GM12873 (cell line): ENCODE results near the gene PCDH8.

Source experiments
- TF ChIP-seq, protein P1 (sequence below): IDR thresholded peaks from 2 replicates; pipeline ENCODE4 v1.5.1; 2012; ENCODE audit warnings: low read depth, mild to moderate bottlenecking, moderate library complexity, low read length, control low read depth; ENCODE audit not compliant: insufficient read depth; ENCODE audit errors: missing control alignments

The PCDH8 gene

GRCh38 chr13:52884429-52885010 lies 36.1 kb upstream of the PCDH8 start:
- TF ChIP-seq, protein P1, sequence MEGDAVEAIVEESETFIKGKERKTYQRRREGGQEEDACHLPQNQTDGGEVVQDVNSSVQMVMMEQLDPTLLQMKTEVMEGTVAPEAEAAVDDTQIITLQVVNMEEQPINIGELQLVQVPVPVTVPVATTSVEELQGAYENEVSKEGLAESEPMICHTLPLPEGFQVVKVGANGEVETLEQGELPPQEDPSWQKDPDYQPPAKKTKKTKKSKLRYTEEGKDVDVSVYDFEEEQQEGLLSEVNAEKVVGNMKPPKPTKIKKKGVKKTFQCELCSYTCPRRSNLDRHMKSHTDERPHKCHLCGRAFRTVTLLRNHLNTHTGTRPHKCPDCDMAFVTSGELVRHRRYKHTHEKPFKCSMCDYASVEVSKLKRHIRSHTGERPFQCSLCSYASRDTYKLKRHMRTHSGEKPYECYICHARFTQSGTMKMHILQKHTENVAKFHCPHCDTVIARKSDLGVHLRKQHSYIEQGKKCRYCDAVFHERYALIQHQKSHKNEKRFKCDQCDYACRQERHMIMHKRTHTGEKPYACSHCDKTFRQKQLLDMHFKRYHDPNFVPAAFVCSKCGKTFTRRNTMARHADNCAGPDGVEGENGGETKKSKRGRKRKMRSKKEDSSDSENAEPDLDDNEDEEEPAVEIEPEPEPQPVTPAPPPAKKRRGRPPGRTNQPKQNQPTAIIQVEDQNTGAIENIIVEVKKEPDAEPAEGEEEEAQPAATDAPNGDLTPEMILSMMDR = no peak

- TF ChIP-seq, protein P1 = no peak
Observed at GRCh38 chr13:52882785-52883184, 34.3 kb upstream of the PCDH8 start.

- TF ChIP-seq, protein P1 = no peak
Observed at GRCh38 chr13:52879950-52880741, 31.7 kb upstream of the PCDH8 start.

DNA sequence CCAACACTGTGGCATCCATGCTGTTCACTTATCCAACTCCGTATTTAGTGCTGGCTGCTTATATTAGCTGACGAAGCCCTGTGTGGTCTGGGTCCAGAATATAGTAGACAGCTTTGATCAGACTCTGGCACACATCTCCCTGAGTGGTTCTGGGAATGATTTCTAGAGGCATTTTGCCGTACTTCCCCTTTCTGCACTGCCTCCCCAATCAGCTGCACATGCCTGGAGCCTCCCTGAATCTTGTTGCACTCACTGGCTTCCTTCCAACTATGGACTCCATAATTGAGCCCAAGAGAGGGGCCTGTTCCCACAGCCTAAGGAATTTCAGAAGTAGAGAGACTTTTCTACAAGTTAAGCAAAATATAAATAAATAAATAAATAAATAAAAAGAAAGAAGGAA lies 30.4 kb upstream of the PCDH8 start:
- TF ChIP-seq, protein P1 = no peak

- TF ChIP-seq, protein P1 = no peak
Observed at GRCh38 chr13:52870143-52870542, 21.7 kb upstream of the PCDH8 start.

GRCh38 chr13:52869621-52870020 lies 21.2 kb upstream of the PCDH8 start:
- TF ChIP-seq, protein P1 = no peak

GRCh38 chr13:52869050-52869449 lies 20.6 kb upstream of the PCDH8 start:
- TF ChIP-seq, protein P1 = no peak
